Neural progenitor cell (in vitro differentiated cells): ENCODE data around the gene CAMSAP3.

Experiments
- CTCF ChIP-seq: fragments of 200-600 bp; sonication (generic); IDR thresholded peaks from 2 replicates; pipeline ENCODE4 v1.5.1; 2017; ENCODE audit warnings: antibody characterized with exemption, mild to moderate bottlenecking
- EZH2 ChIP-seq: fragments of 200-600 bp; sonication (generic); IDR thresholded peaks from 2 replicates; pipeline ENCODE4 v1.6.1; 2017; ENCODE audit warnings: antibody characterized with exemption, mild to moderate bottlenecking, moderate library complexity
- EZH2phosphoT487 ChIP-seq: fragments of 200-600 bp; sonication (generic); IDR thresholded peaks from 2 replicates; pipeline ENCODE4 v1.6.1; 2017; ENCODE audit warnings: antibody characterized with exemption

GRCh38 chr19:7640803-7641202 is 45.1 kb downstream of the CAMSAP3 start:
- TF ChIP-seq EZH2phosphoT487 (no peak), CTCF (no peak), EZH2 (no peak)
